Psoas muscle (tissue), 8 donors: ENCODE data around the gene PGF. TPM values are rescaled to one million over a fixed set of nuclear protein-coding genes. Genes with fewer than 3 reads are reported as not detected.
A peak's percentile ranks its signal among the peaks of the same experiment; 100 is the strongest.

Experiments
- ATAC-seq, 4 donors: fragments of 200-7000 bp; cut with Tn5 transposase; one replicate each; pipeline ENCODE4 v1.9.1; 2020; ENCODE audit warnings: moderate library complexity in 3 of 4, mild to moderate bottlenecking in 2 of 4
- DNase-seq, 2 donors: peaks; one replicate each; pipeline ENCODE4 v3.0.0-alpha.2; 2020
- H3K27ac ChIP-seq: fragments of 200-600 bp; one replicate; pipeline ENCODE4 v1.8.0; 2022
- H3K27me3 ChIP-seq, 3 donors: fragments of 200-600 bp in 1 of 3; one replicate each; pipeline versions ENCODE4 v1.6.1 to v1.8.0; 2013 to 2022; ENCODE audit warnings: low read length in 2 of 3, mild to moderate bottlenecking in 2 of 3, moderate library complexity in 1 of 3; ENCODE audit not compliant: insufficient read depth in 3 of 3
- H3K36me3 ChIP-seq, 2 donors: fragments of 200-600 bp in 1 of 2; one replicate each; pipeline versions ENCODE4 v1.6.1 to v1.8.0; 2013 to 2022; ENCODE audit warnings: low read depth in 1 of 2, mild to moderate bottlenecking in 1 of 2, moderate library complexity in 1 of 2; ENCODE audit not compliant: insufficient read depth in 1 of 2
- H3K4me1 ChIP-seq: fragments of 200-600 bp; one replicate; pipeline ENCODE4 v1.8.0; 2022
- H3K4me3 ChIP-seq: fragments of 200-600 bp; one replicate; pipeline ENCODE4 v1.8.0; 2022; ENCODE audit warnings: mild to moderate bottlenecking
- H3K9me3 ChIP-seq: fragments of 200-600 bp; one replicate; pipeline ENCODE4 v1.8.0; 2022
- CTCF ChIP-seq: fragments of 200-600 bp; IDR thresholded peaks from one replicate; pipeline ENCODE4 v1.8.0; 2022; ENCODE audit warnings: antibody characterized with exemption
- WGBS, 3 donors: extraction: QIAGEN DNeasy Blood & Tissue Kit; methylation state at CpG; one replicate each; pipeline versions ENCODE4 v1.1.6 to v1.1.7; 2013; 5-methylcytosine and 5-hydroxymethylcytosine counted together
- intact Hi-C, 2 donors: fragments of 100-400 bp; cut with DNase I; formaldehyde crosslinking; loops; one replicate each; pipeline versions ENCODE4 v1.11.0 to v1.14.2; 2022
- polyA plus RNA-seq, 3 donors: library from polyadenylated mRNA; stranded (reverse); fragments of 200-250 nt; gene quantifications; one replicate each; pipeline ENCODE4 v1.2.3, GENCODE V29; 2013
- total RNA-seq, 4 donors: library from RNA; stranded (reverse); fragmentation: NEBNext Ultra II Directional in 2 of 4; extraction: Animal tissue kit (Norgen Biotek cat#: 25700) in 2 of 4; gene quantifications; one replicate each; pipeline versions ENCODE4 v1.2.1 to v1.2.4, GENCODE V29; 2021 to 2023
- donor health status: healthy with polysubstance abuse.
- donor health status: DM: no; HTN: no; CAD: no; lungs with moderate emphysema.
- donor health status: Bipolar disorder and iron deficiency.
- donor health status: healthy.
- donor health status: DM: yes; HTN: yes; CAD: no.
- donor health status: DM: no; HTN: no; CAD: no.
- donor health status: DM: no; HTN: no; CAD: no.
- donor health status: DM: yes; HTN: yes; CAD: no.

Gene PGF
- total and polyA plus RNA-seq, 7 donors, result 2.5 to 9.8 (median 7.9) TPM

DNA sequence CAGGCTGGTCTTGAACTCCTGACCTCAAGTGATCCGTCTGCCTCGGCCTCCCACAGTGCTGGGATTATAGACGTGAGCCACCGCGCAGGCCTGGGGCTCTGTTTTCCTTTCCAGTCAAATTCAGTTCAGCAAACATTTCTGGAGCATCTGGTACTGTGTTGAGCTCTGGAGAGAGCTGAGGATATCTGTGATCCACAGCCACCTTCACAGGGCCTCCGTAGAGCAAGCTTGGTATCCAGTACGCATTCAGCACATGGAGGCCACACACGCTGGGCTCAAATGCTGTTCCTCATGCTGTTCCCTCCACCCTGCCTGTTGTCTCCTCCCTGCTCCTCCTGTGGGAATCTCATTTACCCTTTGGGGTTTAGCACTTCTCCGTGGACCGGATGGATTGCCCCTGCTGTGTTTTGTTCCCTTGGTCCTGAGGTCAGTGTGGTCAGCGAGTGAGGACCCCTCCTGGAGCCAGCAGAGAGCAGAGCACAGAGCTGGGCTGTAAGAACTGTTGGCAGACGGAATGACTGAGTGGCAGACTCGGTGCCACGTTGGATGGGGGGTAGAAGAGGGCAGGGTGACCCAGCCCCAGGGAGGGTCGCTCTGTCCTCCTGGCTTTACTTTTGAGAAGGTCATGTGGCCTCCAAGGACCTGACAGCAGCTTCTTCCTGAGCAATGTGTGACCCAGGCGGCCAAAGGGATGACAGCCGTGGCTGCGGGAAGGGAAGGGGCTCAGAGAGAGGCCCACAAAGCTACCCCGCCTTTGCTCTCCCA lies 33.2 kb downstream of the PGF start:
- Histone ChIP-seq H3K27ac (peak overlapping the region; percentile 89), H3K4me1 (peaks cover 20% of the 10 kb centered on the region), H3K36me3 (peaks cover 0 to 24% of the 10 kb centered on the region in 2 donors), H3K9me3 (no peaks in the 10 kb centered on the region), H3K4me3 (peak overlapping the region; percentile 95), H3K27me3 (no peaks in the 10 kb centered on the region)
- WGBS, 3 donors, result 68 to 70% (median 68%) methylated on average over 19 of the region's 19 CpGs
- TF ChIP-seq CTCF, result no peak
- ATAC-seq (peak in 1 of 4 donors; percentile 1), DNase-seq (no peak)
- intact Hi-C loops, result no loop called here

GRCh38 chr14:74921053-74921620 lies 34.3 kb downstream of the PGF start:
- ATAC-seq, result no peak
- Histone ChIP-seq H3K27ac (no peak overlapping the region), H3K36me3 (peaks cover 0 to 24% of the 10 kb centered on the region in 2 donors), H3K9me3 (no peaks in the 10 kb centered on the region), H3K4me1 (peaks cover 30% of the 10 kb centered on the region), H3K27me3 (no peaks in the 10 kb centered on the region), H3K4me3 (no peak overlapping the region)
- no peak for DNase-seq
- WGBS, 3 donors, result 92% methylated on average over 19 of the region's 19 CpGs
- TF ChIP-seq CTCF, result no peak
- intact Hi-C loops, result no loop called here

GRCh38 chr14:74920281-74920680 lies 35.1 kb downstream of the PGF start:
- ATAC-seq, result no peak
- TF ChIP-seq CTCF, result no peak
- Histone ChIP-seq H3K27ac (no peak overlapping the region), H3K4me3 (no peak overlapping the region), H3K27me3 (no peaks in the 10 kb centered on the region), H3K4me1 (peaks cover 36% of the 10 kb centered on the region), H3K9me3 (no peaks in the 10 kb centered on the region), H3K36me3 (peaks cover 0 to 28% of the 10 kb centered on the region in 2 donors)
- 93 to 98% (median 95%) methylated on average over 4 of the region's 4 CpGs for WGBS, 3 donors
- intact Hi-C loops, result no loop called here
- DNase-seq, result no peak

- H3K4me1 ChIP-seq, result peaks cover 37% of the 10 kb centered on the region
- peaks cover 0 to 28% of the 10 kb centered on the region in 2 donors for H3K36me3 ChIP-seq
- DNase-seq (no peak), ATAC-seq (no peak)
- 84 to 92% (median 86%) methylated on average over 17 to 22 of the region's 22 CpGs for WGBS, 3 donors
- TF ChIP-seq CTCF, result no peak
- no peaks in the 10 kb centered on the region for H3K9me3 ChIP-seq
- no peak overlapping the region for H3K27ac ChIP-seq
- H3K4me3 ChIP-seq, result no peak overlapping the region
- H3K27me3 ChIP-seq, result no peaks in the 10 kb centered on the region
- intact Hi-C loops, result loop anchor here in 1 of 2 donors (10.0 kb wide), 1 partner anchor 105 kb away; no protein-coding TSS in a partner anchor
Observed at GRCh38 chr14:74919421-74920165, 35.8 kb downstream of the PGF start.
